GM18508 (cell line): Measurements from ENCODE around the gene FRMD4A.

Experiments
- ATAC-seq: cut with Tn5 transposase; IDR thresholded peaks from one replicate; pipeline ENCODE4 v1.9.1; 2021; ENCODE audit warnings: moderate number of reproducible peaks; ENCODE audit not compliant: insufficient read depth, unreplicated experiment

The FRMD4A gene

GRCh38 chr10:14120812-14121211, 209.9 kb downstream of the FRMD4A start:
- no peak for ATAC-seq

- ATAC-seq, result no peak
Observed at GRCh38 chr10:14118953-14119352, 211.8 kb downstream of the FRMD4A start.

- no peak for ATAC-seq
Observed at GRCh38 chr10:14116837-14117236, 213.9 kb downstream of the FRMD4A start.

GRCh38 chr10:14116021-14116420, 214.7 kb downstream of the FRMD4A start:
- ATAC-seq, result no peak

- ATAC-seq, result no peak
Observed at GRCh38 chr10:14114791-14115190, 215.9 kb downstream of the FRMD4A start.

GRCh38 chr10:14112056-14112455, 218.7 kb downstream of the FRMD4A start:
- no peak for ATAC-seq

GRCh38 chr10:14111208-14111607, 219.5 kb downstream of the FRMD4A start:
- ATAC-seq, result no peak

GRCh38 chr10:14106828-14107227, 223.9 kb downstream of the FRMD4A start:
- ATAC-seq, result no peak

GRCh38 chr10:14102056-14102455, 228.7 kb downstream of the FRMD4A start:
- ATAC-seq, result no peak

GRCh38 chr10:14099885-14100284, 230.8 kb downstream of the FRMD4A start:
- ATAC-seq, result no peak

- no peak for ATAC-seq
Observed at GRCh38 chr10:14093730-14094484, 236.8 kb downstream of the FRMD4A start.

GRCh38 chr10:14092799-14093198, 237.9 kb downstream of the FRMD4A start:
- no peak for ATAC-seq

- no peak for ATAC-seq
Observed at GRCh38 chr10:14089556-14090292, 241.0 kb downstream of the FRMD4A start.

GRCh38 chr10:14087566-14087965, 243.2 kb downstream of the FRMD4A start:
- ATAC-seq, result no peak

GRCh38 chr10:14086596-14086995, 244.1 kb downstream of the FRMD4A start:
- no peak for ATAC-seq

GRCh38 chr10:14084875-14085274, 245.8 kb downstream of the FRMD4A start:
- no peak for ATAC-seq

- ATAC-seq, result no peak
Observed at GRCh38 chr10:14080795-14081194, 249.9 kb downstream of the FRMD4A start.

GRCh38 chr10:14077430-14077829, 253.3 kb downstream of the FRMD4A start:
- ATAC-seq, result no peak

GRCh38 chr10:14074062-14074884, 256.5 kb downstream of the FRMD4A start:
- no peak for ATAC-seq

- ATAC-seq, result no peak
Observed at GRCh38 chr10:14072541-14072940, 258.2 kb downstream of the FRMD4A start.

- ATAC-seq, result no peak
Observed at GRCh38 chr10:14071956-14072355, 258.8 kb downstream of the FRMD4A start.
